ENCODE data around the gene RASGRP3.

The RASGRP3 gene

GRCh38 chr2:33492399-33493134 lies 16.1 kb downstream of the RASGRP3 start:
- no peak for DNase-seq (ENCODE audit: low read depth in 2 of 2)

DNA sequence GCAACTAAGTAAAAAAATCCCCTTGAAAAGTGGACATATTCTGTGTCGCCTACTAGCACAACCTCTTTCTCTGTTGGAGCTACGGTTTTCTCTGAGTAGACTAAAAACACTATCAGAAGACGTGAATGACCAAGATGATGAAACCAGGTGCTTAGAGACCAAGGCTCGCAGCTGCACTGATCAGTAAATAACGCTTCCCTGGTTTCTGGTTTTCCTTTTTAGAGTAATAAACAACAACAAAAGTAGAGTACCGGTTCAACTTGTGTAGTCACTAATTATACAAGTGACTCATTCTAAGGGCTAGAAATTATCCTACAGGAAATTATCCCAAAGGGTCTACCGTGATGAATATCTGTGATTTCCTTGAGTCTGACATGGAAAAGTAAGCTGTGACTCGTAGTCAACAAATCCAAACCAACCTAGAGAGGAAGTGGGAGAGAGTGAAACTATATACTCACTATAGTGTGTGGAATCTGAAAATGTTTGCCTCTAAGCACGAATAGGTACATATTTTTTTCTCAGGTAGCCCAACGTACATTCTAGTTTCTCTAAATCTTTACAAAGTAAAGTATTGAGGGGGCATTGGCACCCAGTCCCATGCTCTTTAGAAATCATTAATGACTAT lies 17.8 kb downstream of the RASGRP3 start:
- no peak for DNase-seq (ENCODE audit: low read depth in 2 of 2)

GRCh38 chr2:33494877-33495641 lies 18.6 kb downstream of the RASGRP3 start:
- DNase-seq (ENCODE audit: low read depth in 2 of 2): no peak

DNA sequence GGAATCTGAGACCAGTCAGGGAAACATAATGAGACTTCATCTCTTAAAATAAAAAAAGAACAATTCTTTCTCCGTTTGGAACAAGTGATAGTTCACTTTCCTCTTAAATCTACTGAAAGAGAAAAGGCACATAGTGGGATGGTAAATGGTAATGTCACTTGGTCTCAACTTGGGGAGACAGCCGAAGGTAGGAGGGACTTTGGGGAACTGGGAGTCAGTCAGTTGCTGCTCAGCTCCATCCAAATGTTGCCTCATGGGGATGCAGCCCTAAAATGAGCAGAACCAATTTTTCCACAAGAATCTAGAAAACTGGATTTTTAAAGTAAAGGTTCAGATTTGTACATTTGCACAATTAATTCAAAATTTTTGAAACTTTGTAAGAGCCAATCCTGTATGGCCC lies 19.2 kb downstream of the RASGRP3 start:
- DNase-seq (ENCODE audit: low read depth in 2 of 2): no peak

DNA sequence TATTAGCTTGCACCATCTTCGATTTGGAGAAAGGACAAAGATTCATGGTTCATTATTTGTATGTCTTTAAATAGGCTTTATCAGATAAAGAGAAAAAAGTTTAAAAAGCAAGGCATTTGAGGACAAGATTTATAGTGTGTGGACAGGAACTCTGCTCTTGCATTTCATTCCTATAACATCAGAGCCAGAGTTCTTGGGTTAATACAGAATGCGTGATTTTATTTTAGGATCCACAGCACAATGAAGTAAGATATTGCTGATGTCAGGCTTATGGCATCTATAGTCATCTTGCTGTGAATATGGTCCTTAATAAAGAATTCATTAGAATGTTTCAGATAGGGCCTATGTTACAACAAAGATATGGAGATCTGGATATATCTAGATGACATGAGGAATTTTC lies 19.7 kb downstream of the RASGRP3 start:
- no peak for DNase-seq (ENCODE audit: low read depth in 2 of 2)

DNA sequence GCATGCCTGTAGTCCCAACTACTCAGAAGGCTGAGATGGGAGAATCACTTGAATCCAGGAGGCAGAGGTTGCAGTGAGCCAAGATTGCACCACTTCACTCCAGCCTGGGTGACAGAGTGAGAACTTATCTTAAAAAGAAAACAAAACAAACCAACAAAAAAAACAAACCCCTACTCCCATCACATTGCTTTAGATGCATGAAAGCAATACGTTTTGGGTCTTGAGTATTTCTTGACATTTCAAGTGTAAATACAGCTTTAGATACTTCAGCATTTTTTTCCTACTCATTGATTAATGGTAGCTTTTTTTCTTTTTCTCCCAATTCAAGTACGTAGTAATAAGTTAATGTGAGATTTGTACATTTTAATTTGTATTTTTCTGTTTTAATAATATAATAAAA lies 20.3 kb downstream of the RASGRP3 start:
- DNase-seq (ENCODE audit: low read depth in 2 of 2): no peak

DNA sequence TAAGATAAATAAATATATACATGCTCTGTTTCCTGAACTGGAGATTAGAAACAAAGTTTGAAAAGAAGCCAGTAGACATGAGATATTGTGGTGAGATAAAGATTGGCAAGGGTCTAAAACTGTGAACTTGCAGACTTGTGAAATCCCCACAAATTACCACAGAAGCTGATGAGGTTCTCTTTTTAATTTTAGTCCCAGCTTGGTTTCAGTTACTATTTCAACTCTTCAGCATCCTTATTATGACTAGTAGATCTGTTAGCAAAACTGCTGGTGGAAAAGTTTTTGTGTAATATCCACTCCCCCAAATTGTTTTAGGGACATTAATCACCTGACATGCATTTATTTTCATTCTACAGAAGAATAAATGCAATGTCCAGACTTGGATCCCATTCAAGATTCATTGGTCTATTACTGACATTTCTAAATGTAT lies 20.8 kb downstream of the RASGRP3 start:
- DNase-seq (ENCODE audit: low read depth in 2 of 2): no peak

GRCh38 chr2:33498291-33498956 lies 22.0 kb downstream of the RASGRP3 start:
- no peak for DNase-seq (ENCODE audit: low read depth in 2 of 2)

GRCh38 chr2:33500177-33500576 lies 23.7 kb downstream of the RASGRP3 start:
- DNase-seq (ENCODE audit: low read depth in 2 of 2): no peak

DNA sequence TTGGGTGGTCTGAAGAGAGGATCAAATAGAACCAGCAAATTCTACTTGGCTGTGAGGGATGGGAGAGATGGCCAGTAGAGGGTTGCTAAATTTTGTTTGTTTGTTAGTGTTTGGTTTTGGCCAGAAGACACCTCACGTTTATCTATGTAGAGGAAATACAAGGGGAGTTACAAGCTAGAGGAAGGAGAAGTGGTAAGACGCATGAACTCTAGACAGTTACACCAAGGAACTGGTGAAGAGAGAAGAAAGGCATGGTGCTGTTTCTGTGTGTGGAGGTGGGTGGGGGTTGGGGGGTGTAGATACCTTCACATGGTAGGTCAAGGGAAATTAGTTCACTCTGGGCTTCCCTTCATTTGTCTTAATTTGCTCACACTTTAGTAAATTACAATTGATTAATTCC lies 25.6 kb downstream of the RASGRP3 start:
- DNase-seq (ENCODE audit: low read depth in 2 of 2): no peak

GRCh38 chr2:33503002-33503401 lies 26.6 kb downstream of the RASGRP3 start:
- DNase-seq (ENCODE audit: low read depth in 2 of 2): no peak

DNA sequence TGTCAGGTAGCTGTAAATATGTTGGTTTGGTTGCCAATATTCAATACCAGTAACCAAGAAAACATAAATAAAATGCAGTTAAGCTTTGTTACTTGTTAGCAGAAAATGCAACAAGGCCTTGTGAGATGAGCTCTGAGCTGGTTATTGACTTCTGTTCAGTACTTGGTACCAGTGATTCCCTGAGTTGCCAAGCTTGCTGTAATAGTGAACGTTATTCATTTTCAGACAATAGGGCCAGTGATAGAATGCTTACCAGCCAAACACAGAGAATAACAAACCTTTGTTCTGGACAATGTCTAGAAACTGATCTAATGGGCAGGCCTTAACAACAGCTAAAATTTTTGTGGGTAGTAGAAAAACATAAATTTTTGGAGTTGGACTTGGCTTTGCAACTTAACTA lies 29.5 kb downstream of the RASGRP3 start:
- no peak for DNase-seq (ENCODE audit: low read depth in 2 of 2)

DNA sequence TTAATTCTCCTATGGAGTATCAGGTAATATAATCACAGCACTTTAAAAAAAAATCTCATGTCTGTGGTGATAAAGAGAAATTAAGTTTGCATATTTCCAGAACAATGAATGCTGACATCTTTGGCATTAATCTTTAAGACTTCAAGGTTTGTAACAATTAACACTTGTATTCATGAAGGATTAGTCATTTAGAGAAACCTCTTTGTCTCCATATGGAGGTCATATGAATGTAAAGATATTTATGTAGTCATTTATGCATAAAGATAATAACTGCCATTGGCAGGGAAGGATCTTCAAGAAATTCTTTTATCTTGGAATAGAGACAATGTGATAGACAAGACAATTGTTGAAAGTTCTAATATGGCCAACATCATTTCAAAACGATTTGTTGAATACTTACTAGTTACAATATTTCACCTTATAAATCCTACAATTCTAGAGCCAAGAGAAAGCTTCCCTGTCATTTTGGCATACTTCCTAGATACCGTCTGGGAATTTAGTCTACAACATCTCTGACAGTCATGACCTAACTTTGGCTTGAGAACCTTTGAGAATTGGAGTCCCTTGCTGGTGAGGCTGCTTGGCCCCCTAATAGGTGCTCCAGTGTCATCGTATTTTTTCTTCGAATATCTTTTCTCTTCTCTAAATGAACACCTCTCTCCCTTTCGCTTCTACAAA lies 33.6 kb downstream of the RASGRP3 start:
- DNase-seq (ENCODE audit: low read depth in 2 of 2): no peak

DNA sequence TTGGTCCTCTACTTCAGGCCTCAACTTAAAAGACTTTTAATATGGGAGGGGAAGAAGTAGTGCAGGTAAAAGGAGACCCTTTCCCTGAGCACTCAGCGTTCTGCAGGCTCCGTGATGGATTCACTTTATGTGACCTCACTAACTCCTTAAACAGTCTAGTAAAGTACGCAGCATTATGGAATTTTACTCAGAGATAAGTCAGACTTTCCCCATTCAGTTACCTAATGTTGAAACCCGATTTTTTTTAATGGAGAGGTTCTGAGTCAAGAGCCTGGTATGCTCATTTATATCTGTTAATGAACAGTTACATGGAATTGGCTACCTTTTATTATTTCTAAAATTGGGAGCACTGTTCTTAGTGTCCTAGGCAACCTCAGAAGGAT lies 34.1 kb downstream of the RASGRP3 start:
- DNase-seq (ENCODE audit: low read depth in 2 of 2): no peak

DNA sequence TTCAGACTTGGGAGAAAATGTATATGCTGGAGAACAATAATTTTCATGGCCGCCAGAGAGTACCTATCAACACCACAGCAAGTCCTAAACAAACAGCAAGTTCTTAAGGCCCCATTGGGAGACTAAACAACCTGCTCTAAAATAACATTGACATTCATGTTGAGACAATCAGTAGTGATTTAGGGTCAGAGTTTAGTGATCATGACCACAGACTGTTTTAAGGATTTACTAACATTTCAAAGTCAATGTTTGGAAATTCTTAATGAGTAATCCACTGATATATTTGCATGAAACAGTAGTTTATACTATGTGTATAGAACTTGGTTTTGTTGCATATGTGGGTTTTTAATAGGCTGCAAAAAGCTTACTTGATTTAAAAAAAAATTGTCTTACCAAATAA lies 34.7 kb downstream of the RASGRP3 start:
- no peak for DNase-seq (ENCODE audit: low read depth in 2 of 2)

- no peak for DNase-seq (ENCODE audit: low read depth in 2 of 2)
Measured at GRCh38 chr2:33512112-33512511, 35.7 kb downstream of the RASGRP3 start.

DNA sequence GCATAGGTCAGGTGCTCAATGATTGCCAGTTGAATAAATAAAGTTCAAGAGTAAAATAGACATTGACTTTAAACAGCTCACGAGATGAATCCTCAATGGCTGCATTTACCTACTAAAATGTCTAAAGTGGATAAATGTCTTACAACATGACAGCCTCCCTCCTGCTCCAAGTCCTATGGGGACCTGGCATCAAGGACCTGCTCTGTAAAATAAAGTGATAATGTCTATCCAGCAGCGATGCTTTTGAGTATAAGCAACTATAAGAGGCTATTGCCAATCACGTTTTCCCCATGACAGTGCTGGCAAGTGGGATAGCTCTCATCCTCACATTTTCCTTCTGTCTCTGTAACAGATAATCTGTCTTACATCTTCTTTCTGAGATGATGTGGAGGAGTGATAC lies 37.0 kb downstream of the RASGRP3 start:
- DNase-seq (ENCODE audit: low read depth in 2 of 2): no peak

DNA sequence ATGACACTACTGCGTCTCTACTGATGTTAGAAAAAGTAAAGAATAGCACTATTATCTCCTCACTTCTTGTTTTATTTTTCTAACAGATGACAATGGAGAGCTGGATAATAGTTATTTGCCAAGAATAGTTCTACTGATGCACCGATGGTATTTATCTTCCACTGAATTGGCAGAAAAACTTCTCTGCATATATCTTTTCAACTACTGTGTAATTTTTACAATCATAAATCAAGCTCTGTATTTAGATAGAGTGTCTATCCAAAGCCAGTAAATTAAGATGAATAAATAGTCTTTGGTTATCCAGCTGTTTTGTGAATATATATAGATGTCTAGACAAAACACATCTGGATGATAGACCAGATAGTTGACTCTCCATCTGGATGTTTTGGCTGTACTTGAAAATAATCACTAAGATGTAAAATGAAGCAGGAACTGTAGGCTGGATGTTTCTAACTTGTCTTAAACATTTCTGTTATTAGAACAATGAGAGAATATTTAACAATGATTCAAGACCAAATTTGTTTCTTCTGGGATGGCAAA lies 40.1 kb downstream of the RASGRP3 start:
- DNase-seq (ENCODE audit: low read depth in 2 of 2): no peak

- no peak for DNase-seq (ENCODE audit: low read depth in 2 of 2)
Measured at GRCh38 chr2:33518200-33518599, 41.8 kb downstream of the RASGRP3 start.

DNA sequence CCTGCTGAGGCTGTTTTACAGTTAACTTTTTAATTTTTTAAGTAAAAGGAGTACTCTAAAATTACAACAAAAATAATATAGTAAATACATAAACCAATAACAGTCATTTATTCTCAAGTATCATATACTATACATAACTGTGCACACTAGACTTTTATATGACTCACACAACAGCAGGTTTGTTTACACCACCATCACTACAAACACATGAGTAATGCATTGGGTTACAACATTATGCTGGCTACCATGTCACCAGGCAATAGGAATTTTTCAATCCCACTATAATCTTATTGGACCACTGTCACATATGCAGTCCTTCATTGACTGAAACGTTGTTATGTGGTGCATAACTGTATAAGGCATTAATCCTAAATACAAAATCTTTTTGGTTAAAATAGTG lies 42.5 kb downstream of the RASGRP3 start:
- DNase-seq (ENCODE audit: low read depth in 2 of 2): no peak

DNA sequence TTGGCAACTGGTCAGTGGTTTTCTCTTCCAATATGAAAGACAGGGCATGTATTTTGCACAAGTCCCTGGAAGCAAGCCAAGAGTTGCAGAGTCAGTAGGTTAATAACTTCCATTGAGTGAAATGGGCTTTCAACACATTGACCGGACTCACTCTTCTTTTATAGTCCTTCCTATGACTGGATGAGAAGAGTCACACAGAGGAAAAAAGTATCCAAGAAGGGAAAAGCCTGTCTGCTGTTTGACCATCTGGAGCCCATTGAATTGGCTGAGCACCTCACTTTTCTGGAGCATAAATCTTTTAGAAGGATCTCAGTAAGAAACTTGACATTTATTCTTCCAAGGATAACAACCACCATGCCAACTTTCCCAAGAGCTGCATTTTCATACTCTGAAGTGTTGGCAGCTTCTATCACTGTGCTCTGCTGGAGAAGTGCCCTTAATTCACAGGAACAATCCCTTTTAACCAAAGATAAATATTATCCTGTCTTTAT lies 45.4 kb downstream of the RASGRP3 start:
- no peak for DNase-seq (ENCODE audit: low read depth in 2 of 2)

Data from stimulated activated CD8-positive, alpha-beta memory T cell treated with anti-CD3 and anti-CD28 coated beads, Interleukin-2, amount 100 ng/mL, for 48 hours (primary cell).